Choroid plexus epithelial cell (primary cell): ENCODE results near the gene UGT2A3.
"Not testable (repeated sequence)": the region's sequence is repeated elsewhere in the genome, so short reads cannot be mapped to it uniquely, and the experiment has no call there.

Experiments
- DNase-seq: peaks from one replicate; pipeline ENCODE4 v3.0.0-alpha.2; 2010; ENCODE audit warnings: low read depth
- H3K4me3 ChIP-seq: 2 replicates; pipeline ENCODE4 v1.5.1; 2011; ENCODE audit warnings: low read depth, mild to moderate bottlenecking, control low read depth, low read length, moderate library complexity
- CTCF ChIP-seq: conservative IDR thresholded peaks from 2 replicates; pipeline ENCODE4 v1.5.1; 2011; ENCODE audit warnings: low read depth, mild to moderate bottlenecking, control low read depth, inconsistent platforms, low read length, moderate library complexity

UGT2A3 gene

DNA sequence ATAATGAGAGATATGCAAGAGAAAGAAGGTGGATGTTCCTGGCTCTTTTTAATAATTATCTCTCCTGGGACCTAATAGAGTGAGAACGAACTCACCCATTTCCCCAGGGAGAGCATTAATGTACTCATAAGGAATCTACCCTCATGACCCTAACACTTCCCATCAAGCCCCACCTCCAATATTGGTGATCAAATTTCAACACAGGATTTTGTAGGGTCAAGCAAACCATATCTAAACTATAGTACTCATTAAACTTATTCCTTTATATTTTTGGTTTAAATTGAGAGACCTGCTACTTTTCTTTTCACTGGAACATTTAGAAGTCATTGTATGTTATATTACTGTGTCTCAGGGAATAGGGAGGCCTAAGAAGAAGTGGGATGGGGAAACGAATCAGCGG lies 2.6 kb downstream of the UGT2A3 start:
- DNase-seq: no peak
- TF ChIP-seq CTCF: no peak
- H3K4me3 ChIP-seq: no peak overlapping the region

- no peak for DNase-seq
- TF ChIP-seq CTCF: no peak
Observed at GRCh38 chr4:68948044-68948743, 3.4 kb downstream of the UGT2A3 start.

GRCh38 chr4:68929076-68929737 lies 22.4 kb downstream of the UGT2A3 start:
- DNase-seq: no peak
- TF ChIP-seq CTCF: no peak
- H3K4me3 ChIP-seq: no peak overlapping the region

More at GRCh38 chr4:68948044-68948743, 3.4 kb downstream of the UGT2A3 start:
- H3K4me3 ChIP-seq: no peak overlapping the region

GRCh38 chr4:68927165-68927564 lies 24.4 kb downstream of the UGT2A3 start:
- DNase-seq: no peak
- H3K4me3 ChIP-seq: no peak overlapping the region
- no peak for TF ChIP-seq CTCF

DNA sequence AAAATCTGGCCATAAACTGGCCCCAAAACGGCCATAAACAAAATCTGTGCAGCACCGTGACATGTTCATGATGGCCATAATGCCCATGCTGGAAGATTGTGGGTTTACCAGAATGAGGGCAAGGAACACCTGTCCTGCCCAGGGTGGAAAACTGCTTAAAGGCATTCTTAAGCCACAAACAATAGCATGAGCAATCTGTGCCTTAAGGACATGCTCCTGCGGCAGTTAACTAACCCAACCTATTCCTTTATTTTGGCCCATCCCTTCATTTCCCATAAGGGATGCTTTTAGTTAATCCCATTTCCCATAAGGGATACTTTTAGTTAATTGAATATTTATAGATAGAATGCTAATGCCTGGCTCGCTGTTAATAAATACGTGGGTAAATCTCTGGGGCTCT lies 29.4 kb downstream of the UGT2A3 start:
- DNase-seq, H3K4me3 ChIP-seq: not testable (repeated sequence)

DNA sequence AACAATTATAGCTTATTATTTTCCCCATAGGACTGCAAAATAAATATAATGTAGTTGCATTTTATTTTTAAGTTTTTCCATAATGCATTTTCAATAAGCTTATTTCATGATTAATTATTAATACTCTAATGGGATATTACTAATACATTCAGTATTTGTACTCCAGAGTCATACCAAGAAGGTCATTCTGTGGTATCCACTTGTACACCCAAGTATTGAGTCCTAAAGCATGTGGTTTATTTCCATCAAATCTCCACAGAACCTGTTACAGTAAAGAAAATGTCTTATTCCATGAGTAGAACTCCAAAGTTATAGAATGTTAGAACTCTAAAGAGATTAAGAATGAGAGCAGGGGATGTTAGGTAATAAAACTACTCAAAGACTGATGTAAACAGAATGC lies 30.6 kb downstream of the UGT2A3 start:
- no peak for DNase-seq
- H3K4me3 ChIP-seq: no peak overlapping the region
- no peak for TF ChIP-seq CTCF

- no peak for TF ChIP-seq CTCF
- no peak for DNase-seq
- H3K4me3 ChIP-seq: no peak overlapping the region
Observed at GRCh38 chr4:68917016-68917415, 34.6 kb downstream of the UGT2A3 start.
